K562 (cell line): Measurements from ENCODE around the gene DEPP1. TPM values are rescaled to one million over a fixed set of nuclear protein-coding genes. Genes with fewer than 3 reads are reported as not detected.

Source experiments
- ATAC-seq: fragments of 200-7000 bp; cut with Tn5 transposase; 3 replicates; pipeline ENCODE4 v1.9.1; 2020; ENCODE audit warnings: moderate library complexity
- BruUV-seq: library from RNA; stranded (reverse); fragments of 400-500 nt; replicated peaks from 2 replicates; lab custom pipeline; 2021; lab: Mats Ljungman, UMichigan
- CTCF ChIA-PET: fragments of 300-600 bp; formaldehyde crosslinking; extraction: SDS; loops from one replicate; lab custom pipeline; 2021; ENCODE audit warnings: low intra/inter-chr PET ratio; lab: Yijun Ruan, JAX
- POLR2A ChIA-PET: fragments of 300-600, 350-650 bp; sonication (Branson Sonifier 250); formaldehyde crosslinking; extraction: SDS; loops from one replicate; lab custom pipeline; 2021; ENCODE audit warnings: antibody characterized with exemption, inconsistent platforms; lab: Yijun Ruan, JAX
- DNase-seq, 4 experiments: peaks; one replicate each; pipeline versions ENCODE4 v3.0.0 to v3.0.0-alpha.2; 2011 to 2018; ENCODE audit warnings: low spot score in 3 of 4, mixed read lengths in 3 of 4; ENCODE audit errors: extremely low read depth in 1 of 4
- FAIRE-seq: peaks from 2 replicates; lab custom pipeline; 2011; peaks lifted over from hg19 to GRCh38; lab: Jason Lieb, UNC
- H2AFZ ChIP-seq: 2 replicates; pipeline ENCODE4 v1.6.0; 2011; ENCODE audit warnings: low read depth, low read length, control low read depth, inconsistent platforms
- H3K27ac ChIP-seq: fragments of 200-600 bp; 3 replicates; pipeline ENCODE4 v1.8.0; 2011; ENCODE audit warnings: low read depth, mild to moderate bottlenecking, control low read depth, inconsistent platforms, low read length, moderate library complexity, mixed read lengths; ENCODE audit errors: extremely low read depth
- H3K27me3 ChIP-seq, 2 experiments: fragments of 300-600 bp in 1 of 2; 2 replicates in 1 of 2; 3 replicates in 1 of 2; pipeline versions ENCODE4 v1.6.0 to v1.8.0; 2011; ENCODE audit warnings: inconsistent platforms in 2 of 2, low read length in 2 of 2, mild to moderate bottlenecking in 1 of 2, mixed read lengths in 1 of 2, moderate library complexity in 1 of 2; ENCODE audit not compliant: control insufficient read depth in 2 of 2, insufficient read depth in 2 of 2
- H3K36me3 ChIP-seq: fragments of 300-600 bp; 3 replicates; pipeline ENCODE4 v1.8.0; 2011; ENCODE audit warnings: mild to moderate bottlenecking, low read length, inconsistent platforms; ENCODE audit not compliant: control insufficient read depth, insufficient read depth
- H3K4me1 ChIP-seq, 2 experiments: fragments of 200-600 bp in 1 of 2; replicated peaks in 1 of 2; 2 replicates in 1 of 2; 3 replicates in 1 of 2; pipeline versions ENCODE4 v1.5.1 to v1.8.0; 2011; ENCODE audit warnings: inconsistent platforms in 2 of 2, low read length in 2 of 2, mild to moderate bottlenecking in 1 of 2, mixed read lengths in 1 of 2, moderate library complexity in 1 of 2; ENCODE audit not compliant: control insufficient read depth in 2 of 2, insufficient read depth in 2 of 2
- H3K4me2 ChIP-seq: 2 replicates; pipeline ENCODE4 v1.6.1; 2011; ENCODE audit warnings: low read length, control low read depth, inconsistent platforms, mixed read lengths; ENCODE audit not compliant: insufficient read depth
- H3K4me3 ChIP-seq: fragments of 200-600 bp; sonication (generic), shearing (Covaris generic); 2 replicates; pipeline ENCODE4 v1.5.1; 2016; ENCODE audit warnings: control low read depth, inconsistent platforms
- H3K79me2 ChIP-seq: fragments of 200-600 bp; 3 replicates; pipeline ENCODE4 v1.8.0; 2011; ENCODE audit warnings: low read length, inconsistent platforms; ENCODE audit not compliant: control insufficient read depth, insufficient read depth
- H3K9ac ChIP-seq, 2 experiments: 2 replicates each; pipeline versions ENCODE4 v1.6.0 to v1.6.1; 2011; ENCODE audit warnings: low read depth in 2 of 2, low read length in 2 of 2, control low read depth in 1 of 2, inconsistent platforms in 1 of 2, mild to moderate bottlenecking in 1 of 2, mixed read lengths in 1 of 2; ENCODE audit not compliant: insufficient read depth in 1 of 2
- H3K9me1 ChIP-seq: one replicate; pipeline ENCODE4 v1.6.0; 2011; ENCODE audit warnings: inconsistent platforms, mild to moderate bottlenecking, low read length, moderate library complexity; ENCODE audit not compliant: control insufficient read depth, insufficient read depth
- H3K9me3 ChIP-seq: replicated peaks from 2 replicates; pipeline ENCODE4 v1.5.1; 2011; ENCODE audit warnings: low read depth, low read length, inconsistent platforms; ENCODE audit not compliant: control insufficient read depth, insufficient read depth
- H4K20me1 ChIP-seq: replicated peaks from 2 replicates; pipeline ENCODE4 v1.6.1; 2011; ENCODE audit warnings: low read length, inconsistent platforms, mixed read lengths; ENCODE audit not compliant: control insufficient read depth, insufficient read depth
- RBM15 ChIP-seq: fragments of 200-400 bp; formaldehyde crosslinking; IDR thresholded peaks from 2 replicates; pipeline ENCODE4 v1.6.1; 2018; ENCODE audit warnings: mild to moderate bottlenecking, low read length, moderate library complexity; ENCODE audit not compliant: insufficient read depth
- SIN3B ChIP-seq: fragments of 450-650 bp; IDR thresholded peaks from 2 replicates; pipeline ENCODE4 v1.6.1; 2017; ENCODE audit warnings: low read depth, mild to moderate bottlenecking, moderate library complexity
- ZNF707 ChIP-seq: fragments of 250-450 bp; sonication (Bioruptor Pico); conservative IDR thresholded peaks from 2 replicates; pipeline ENCODE4 v1.8.0; 2022; ENCODE audit warnings: inconsistent platforms, mild to moderate bottlenecking, moderate library complexity
- WGBS: fragments of 100-300 bp; shearing (Covaris generic); methylation state at CpG from one replicate; pipeline ENCODE4 v1.1.6; 2016; ENCODE audit warnings: low coverage, mixed read lengths; ENCODE audit not compliant: insufficient coverage; ENCODE audit errors: missing lambda C conversion rate; 5-methylcytosine and 5-hydroxymethylcytosine counted together
- in situ Hi-C: fragments of 300-500 bp; cut with MboI; formaldehyde crosslinking; loops from 4 replicates; pipeline ENCODE4 v1.15.0; 2018; ENCODE audit warnings: inconsistent platforms, mixed read lengths
- intact Hi-C: fragments of 100-400 bp; cut with micrococcal nuclease; formaldehyde crosslinking; loops from 2 replicates; pipeline ENCODE4 v1.14.2; 2022
- polyA plus RNA-seq, 8 experiments: library from polyadenylated mRNA; depleted of rRNA in 4 of 8; stranded (reverse) in 5 of 8; unstranded in 3 of 8; fragments of >200 nt; fragmentation: Nextera tagmentation in 2 of 8; fragmentation: Illumina TruSeq in 1 of 8; extraction: Ambion mirVana in 2 of 8; extraction: Trizol in 1 of 8; gene quantifications; 2 replicates each; pipeline versions ENCODE4 v1.2.1 to v1.2.3, GENCODE V29; 2011 to 2014; ENCODE audit warnings: inconsistent platforms in 1 of 8, missing spikeins in 1 of 8
- total RNA-seq, 7 experiments: library from RNA; depleted of rRNA in 6 of 7; stranded (reverse); fragments of >200 nt in 6 of 7; fragmentation: Illumina TruSeq in 2 of 7; extraction: Trizol in 2 of 7; gene quantifications; 2 replicates each; pipeline versions ENCODE4 v1.2.1 to v1.2.3, GENCODE V29; 2011 to 2021; ENCODE audit warnings: low replicate concordance in 1 of 7

DEPP1 gene
- total and polyA plus RNA-seq, 9 of the 15 experiments (the other 6 are each of a cell fraction or from before 2014, with no cell fraction given): 0.04 to 0.54 (median 0.20) TPM; not detected in 1

DNA sequence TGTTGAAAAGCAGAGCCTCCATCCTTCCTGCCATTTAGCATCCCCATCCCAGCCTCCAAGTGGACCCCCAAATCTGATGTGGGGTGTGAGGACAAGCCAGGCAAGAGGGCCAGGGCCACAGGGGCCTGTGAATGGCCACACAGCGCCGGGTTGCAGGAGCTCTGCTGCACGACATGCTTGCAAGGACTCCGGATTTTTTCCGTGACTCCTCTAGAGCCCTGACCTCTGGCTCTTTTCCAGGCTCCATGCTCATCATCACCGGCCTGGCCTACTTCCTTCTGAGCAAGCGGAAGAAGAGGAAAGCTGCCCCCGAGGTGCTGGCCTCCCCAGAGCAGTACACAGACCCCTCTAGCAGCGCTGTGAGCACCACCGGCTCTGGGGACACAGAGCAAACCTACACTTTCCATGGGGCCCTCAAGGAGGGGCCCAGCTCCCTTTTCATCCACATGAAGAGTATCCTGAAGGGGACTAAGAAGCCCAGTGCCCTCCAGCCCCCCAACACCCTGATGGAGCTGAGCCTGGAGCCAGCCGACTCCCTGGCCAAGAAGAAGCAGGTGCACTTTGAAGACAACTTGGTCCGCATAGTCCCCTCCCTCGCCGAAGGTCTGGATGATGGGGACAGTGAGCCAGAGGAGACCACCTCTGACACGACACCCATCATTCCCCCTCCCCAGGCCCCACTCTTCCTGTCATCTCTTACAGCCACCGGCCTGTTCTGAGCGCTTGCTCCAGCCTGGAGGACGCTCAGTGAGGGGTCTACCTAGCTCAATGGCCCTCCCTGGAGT, 44.0 kb downstream of the DEPP1 start:
- no TSS peak for BruUV-seq
- no peak for TF ChIP-seq ZNF707 (CRISPR knock-in tag)
- TF ChIP-seq SIN3B: no peak
- no peak for TF ChIP-seq RBM15
- TF ChIP-seq, all 486 proteins: peak for 0
- no peak overlapping the region for H2AFZ ChIP-seq
- H3K36me3 ChIP-seq: no peaks in the 10 kb centered on the region
- CTCF ChIA-PET: interaction anchor here (1.2 to 3.7 kb wide), 2 partner anchors 40 to 56 kb away, joined by 5 to 32 read pairs; no protein-coding TSS in a partner anchor
- H3K4me3 ChIP-seq: no peak overlapping the region
- no peaks in the 10 kb centered on the region for H3K9me3 ChIP-seq
- DNase-seq (no peak), ATAC-seq (no peak), FAIRE-seq (no peak)
- H3K27ac ChIP-seq: no peak overlapping the region
- no peaks in the 10 kb centered on the region for H3K9me1 ChIP-seq
- no peaks in the 10 kb centered on the region for H3K4me1 ChIP-seq
- H3K27me3 ChIP-seq: peaks cover 9 to 44% of the 10 kb centered on the region in 2 experiments; a peak in 4 of 5 replicates
- H3K9ac ChIP-seq: no peak overlapping the region
- H4K20me1 ChIP-seq: peaks cover 2% of the 10 kb centered on the region; the same call in 1 of the 2 replicates
- POLR2A ChIA-PET: interaction anchor here (1.2 kb wide), 1 partner anchor 10 kb away, joined by 4 read pairs; no protein-coding TSS in a partner anchor
- H3K4me2 ChIP-seq: no peak overlapping the region
- in situ Hi-C loops: no loop called here
- intact Hi-C loops: no loop called here
- H3K79me2 ChIP-seq: no peaks in the 10 kb centered on the region
- WGBS: under 1% methylated on average over 18 of the region's 18 CpGs
